Activated CD4-positive, alpha-beta T cell treated with anti-CD3 and anti-CD28 coated beads for 4 hours (primary cell): Measurements from ENCODE around the gene HAUS8.

Source experiments
- DNase-seq, 2 donors: peaks; one replicate each; pipeline ENCODE4 v3.0.0-alpha.2; 2020

The HAUS8 gene

DNA sequence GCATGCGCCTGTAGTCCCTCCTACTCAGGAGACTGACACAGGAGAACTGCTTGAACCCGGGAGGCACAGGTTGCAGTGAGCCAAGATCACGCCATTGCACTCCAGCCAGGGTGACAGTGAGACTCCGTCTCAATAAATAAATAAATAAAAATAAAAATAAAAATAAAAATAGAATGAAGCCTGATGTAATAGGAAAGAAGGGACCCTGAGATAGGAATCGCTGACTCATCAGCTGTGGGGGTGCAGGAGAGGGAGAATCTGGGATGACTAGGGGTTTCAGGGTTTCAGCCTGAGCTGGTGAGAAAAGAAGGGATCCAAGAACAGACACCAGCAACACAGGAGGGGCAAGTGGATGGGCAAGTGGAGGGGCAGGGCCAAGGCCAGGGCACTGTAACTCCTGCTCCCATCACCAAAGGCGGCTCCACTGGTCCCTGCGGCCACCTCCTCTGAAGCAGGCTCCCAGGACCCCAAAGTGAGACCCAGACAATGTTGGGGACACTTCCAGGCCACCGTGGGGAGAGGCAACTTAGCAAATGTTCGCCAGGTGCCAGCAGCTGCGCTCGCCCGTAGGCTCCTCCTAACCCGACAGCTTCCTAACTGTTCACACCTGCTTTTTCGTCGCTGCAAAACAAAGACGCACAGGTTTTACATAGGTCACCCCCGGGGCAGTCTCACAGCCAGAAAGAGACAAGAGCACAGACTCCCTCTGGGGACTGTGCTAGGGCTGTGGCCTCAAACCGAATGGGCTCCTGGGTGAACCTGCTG, 1.2 kb downstream of the HAUS8 start:
- DNase-seq, result no peak

DNA sequence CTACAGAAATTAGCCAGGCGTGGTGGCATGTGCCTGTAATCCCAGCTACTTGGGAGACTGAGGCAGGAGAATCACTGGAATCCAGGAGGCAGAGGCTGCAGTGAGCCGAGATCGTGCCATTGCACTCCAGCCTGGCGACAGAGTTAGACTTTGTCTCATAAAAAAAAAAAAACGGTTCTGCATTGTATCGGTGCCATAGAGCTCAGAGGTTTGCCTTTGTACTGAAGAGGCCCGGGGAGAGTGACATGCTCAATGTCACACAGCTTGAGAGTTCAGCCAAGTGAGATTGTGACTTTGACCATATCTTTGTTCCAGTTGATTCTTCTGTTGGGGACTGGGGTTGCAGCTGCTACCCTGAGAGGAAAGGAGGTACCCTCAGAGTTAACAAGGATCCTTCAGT, 4.3 kb downstream of the HAUS8 start:
- no peak for DNase-seq

DNA sequence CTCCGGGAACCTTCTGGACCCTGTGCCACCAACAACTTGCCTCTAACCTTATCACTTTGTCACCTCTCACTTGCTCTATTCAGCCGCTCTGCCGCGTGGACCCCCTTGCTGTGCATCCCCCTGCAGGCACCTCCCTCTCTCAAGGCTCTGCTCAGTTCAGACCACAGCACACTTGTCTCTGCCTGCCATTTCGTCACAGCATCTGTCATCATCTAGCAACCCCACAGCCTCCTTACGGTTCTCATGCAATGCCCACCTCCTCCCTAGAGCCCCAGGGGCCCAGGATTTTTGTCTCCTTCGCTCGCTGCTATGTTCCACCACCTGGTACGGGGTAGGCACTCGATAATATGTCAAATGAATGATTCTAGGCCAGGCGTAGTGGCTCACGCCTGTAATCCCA, 4.8 kb downstream of the HAUS8 start:
- DNase-seq, result no peak

DNA sequence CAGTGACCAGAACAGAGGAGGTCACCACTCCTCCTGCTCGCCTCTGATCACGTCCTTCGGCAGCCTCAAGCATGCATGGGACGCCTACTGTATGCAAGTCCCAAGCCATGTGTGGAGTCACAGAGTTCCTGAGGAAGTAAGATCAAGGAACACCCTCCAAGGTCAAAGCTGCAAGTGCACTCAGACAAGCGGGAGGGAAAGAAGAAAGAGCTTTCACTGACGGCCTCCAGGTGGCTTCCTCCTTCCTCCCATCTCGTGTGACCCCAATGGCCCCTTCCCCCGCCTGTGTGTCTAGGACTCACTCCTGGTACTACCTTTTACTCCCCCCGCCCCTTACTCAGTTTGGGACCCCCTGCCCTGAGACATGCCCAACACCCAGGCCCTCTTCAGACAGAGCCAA, 6.1 kb downstream of the HAUS8 start:
- DNase-seq, result no peak

DNA sequence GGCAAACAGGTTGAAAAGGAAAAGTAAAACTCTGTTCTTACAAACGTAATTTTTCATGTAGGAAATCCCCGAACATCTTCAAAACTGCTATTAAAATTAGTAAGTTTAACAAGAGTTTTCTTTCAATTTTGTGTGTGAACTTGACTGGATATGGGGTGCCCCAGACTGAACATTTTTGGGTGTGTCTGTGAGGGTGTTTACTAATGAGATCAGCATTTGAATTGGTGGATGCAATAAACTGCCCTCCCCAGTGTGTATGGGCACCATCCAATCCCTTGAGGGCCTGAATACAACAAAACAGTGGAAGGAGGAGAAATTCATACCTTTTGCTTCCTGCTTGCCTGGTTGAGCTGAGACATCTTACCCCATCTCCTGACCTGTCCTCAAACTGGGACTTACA, 11.8 kb downstream of the HAUS8 start:
- DNase-seq, result no peak

DNA sequence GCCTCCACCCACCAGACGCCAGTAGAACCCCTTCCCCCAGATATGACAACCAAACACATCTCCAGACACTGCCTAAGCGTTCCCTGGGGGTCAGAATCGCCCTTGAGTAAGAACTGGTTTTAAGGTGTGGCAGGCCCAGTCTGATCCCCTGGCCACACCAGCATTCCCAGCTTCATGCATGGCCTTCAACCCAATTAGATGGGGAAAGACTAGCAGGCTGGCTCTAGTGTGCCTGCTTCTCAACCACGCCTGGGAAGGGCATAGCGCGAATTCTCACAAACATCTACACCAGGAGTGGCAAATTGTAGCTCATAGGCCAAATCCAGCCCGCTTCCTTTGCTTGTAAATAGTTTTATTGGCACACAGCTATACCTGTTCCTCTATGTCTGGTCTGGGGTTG, 13.6 kb downstream of the HAUS8 start:
- no peak for DNase-seq

DNA sequence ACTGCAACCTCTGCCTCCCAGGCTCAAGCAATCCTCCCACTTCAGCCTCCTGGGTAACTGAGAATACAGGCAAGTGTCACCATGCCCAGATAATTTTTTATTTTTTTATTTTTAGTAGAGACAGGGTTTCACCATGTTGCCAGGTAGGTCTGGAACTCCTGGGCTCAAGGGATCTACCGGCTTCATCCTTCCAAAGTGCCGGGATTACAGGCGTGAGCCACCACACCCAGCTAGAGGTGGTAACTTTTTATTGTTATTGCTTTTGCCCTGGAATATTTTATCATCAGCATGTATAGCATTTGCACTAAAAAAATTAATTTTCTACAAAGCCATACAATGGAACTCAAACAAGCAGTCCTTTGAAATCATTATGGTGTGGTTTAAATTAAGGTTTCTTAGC, 14.0 kb downstream of the HAUS8 start:
- no peak for DNase-seq

DNA sequence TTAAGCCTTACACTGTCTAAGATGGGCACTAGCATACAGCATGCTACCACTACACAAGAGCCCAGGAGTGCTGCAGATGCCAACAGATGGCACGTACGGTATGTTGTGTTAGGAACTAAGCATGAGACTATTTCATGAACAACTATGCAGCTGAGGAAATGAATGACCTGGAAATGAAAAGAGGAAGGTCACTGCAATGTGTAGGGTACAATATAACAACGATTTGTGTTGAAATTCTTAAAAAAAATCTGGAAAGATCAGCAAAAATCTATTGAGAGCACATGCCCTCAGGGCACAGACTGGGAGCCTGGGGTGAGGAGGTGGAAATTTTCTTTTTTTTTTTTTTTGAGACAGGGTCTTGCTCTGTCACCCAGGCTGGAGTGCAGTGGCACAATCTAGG, 14.4 kb downstream of the HAUS8 start:
- no peak for DNase-seq

DNA sequence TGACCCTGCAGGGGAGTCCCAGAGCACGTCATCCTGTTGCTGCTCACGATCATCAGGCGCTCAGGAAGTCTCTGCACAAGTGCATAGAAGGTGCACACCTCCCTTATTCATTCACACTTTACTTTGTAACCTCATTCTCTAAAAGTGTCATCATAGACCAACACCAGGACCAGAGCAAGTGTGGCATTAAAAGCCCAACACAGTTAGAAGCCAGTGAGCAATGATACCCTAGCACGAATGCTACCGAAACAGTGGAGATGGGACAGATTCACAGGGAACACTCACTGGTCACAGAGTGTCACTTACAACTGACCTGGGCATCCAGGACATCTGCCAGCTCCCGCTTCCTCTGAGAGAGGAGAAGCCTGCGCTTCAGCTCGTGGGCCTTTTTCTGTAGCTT, 17.0 kb downstream of the HAUS8 start:
- DNase-seq, result no peak

DNA sequence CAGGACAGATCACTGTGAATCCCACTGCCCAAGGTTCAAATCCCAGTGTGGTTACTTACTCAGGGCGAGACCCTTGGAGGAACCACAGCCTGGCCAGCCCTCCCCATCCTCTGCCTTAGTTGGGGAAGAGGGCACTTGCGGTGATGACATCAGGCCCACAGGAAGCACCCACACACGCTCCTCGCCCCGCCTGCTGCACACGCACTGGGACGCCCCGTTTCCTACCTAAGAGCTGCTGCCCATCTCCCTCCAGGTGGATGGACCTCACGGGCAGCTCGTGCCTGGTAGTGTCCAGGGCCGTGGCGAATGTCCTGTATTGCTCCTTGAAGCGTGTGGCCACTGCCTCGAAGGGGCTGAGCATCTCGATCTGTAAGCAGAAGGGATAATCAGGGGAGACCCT, 19.6 kb downstream of the HAUS8 start:
- DNase-seq, result no peak

DNA sequence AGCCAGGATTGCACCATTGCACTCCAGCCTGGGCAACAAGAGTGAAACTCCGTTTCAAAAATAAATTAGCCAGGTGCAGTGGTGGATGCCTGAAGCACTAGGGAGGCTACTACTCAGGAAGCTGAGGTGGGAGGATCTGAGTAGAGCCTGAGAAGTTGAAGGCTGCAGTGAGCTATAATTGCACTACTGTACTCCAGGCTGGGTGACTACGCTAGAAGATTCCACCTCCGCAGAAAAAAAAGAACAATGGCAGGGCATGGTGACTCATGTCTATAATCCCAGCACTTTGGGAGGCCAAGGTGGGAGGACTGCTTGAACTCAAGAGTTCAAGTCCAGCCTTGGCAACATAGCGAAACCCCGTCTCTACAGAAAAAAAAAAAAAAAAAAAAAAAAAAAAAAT, 20.5 kb downstream of the HAUS8 start:
- no peak for DNase-seq

DNA sequence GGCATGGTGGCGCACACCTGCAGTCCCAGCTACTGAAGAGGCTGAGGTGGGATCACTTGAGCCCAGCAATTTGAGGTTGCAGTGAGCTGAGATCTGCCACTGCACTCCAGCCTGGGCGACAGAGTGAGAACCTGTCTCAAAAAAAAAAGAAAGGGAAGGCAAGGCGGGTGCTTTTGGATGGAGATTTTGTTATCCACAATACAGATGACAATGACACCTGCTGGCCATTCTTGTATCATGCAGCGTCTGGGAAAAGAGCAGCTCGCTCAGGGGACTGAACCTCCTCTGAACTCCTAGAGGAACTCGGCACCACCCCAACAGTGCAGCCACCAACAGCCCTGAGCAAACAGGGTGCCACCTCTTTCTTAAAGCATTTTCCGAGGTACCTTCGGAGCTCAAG, 22.8 kb downstream of the HAUS8 start:
- no peak for DNase-seq

DNA sequence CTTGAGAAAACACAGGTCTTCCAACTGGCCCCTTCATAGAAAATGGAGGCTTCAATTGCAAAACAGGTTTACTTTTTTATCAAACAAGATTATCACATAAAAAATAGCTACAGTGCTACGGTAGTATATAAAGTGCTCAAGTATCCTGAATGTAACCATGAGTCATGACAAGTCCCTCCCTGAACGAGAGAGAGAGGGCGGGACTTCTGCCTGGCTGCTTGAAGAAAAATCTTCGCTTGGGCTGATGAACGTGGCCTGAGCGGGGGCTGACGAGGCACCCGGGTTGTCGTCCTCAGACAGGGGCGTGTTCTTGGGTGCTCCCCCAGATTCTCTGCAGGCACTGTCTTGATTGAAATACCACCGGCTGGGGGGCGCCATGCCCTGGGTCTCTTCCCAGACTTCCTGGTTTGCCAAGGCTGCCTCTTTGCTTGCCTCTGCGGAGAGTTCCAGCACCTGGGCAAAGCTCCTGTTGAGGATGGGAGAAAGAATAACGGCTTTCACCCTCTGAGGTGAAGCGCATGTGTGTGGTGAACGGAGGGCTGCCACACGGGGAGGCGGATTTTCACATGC, 25.5 kb downstream of the HAUS8 start:
- DNase-seq, result no peak

DNA sequence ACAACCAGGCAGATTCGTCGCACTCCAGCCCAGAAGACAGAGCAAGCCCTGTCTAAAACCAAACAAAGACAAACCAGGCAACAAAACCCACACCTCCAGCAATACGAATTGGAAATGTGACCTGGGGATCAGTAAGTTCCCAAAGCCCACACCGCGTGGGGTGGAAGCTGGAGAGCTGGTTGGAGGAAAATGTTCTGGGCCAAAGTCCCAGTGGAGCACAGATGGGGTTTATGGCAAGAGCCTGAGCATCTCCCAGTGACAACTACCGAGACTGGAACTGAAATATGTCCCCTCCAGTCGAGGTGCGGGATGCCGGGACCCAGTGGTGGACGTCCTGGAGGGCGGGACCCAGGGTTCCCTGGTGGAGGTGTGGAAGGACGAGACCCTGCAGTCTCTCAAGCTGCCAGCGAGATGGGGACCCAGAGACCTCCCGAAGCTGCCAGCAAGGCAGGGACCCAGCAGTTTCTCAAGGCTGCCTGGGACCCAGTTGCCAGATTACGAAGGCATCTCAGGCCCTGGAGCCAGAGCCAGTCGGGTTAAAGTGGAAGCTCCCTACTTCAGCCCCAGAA, 26.3 kb downstream of the HAUS8 start:
- DNase-seq, result no peak

DNA sequence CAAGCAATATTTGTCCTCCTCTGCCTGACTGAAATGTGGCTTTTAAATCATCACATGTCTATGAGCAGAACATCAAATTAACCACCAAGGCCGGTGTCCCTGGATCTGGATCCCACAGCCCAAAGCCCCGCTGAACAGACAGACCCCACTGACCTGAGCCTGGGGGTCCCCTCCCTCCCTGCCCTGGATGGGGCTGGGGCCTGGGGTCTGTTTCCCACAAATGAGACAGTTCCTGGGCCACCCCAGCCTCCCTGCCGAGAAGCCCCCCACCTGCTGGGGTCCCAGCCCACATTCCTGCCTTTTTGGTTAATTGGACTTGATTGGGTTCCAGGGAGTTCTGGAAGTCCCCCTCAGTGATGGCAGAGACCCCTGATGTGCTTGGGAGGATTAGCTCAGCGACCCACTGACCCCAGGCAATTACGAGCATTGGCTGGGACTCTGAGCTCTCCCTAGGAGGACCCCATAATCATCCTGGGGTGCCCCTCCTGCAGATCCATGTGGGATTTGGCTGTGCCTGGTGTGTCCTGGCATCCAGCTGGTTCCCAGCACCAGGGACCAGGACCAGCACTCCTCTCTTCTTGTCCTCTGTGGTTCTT, 29.2 kb downstream of the HAUS8 start:
- DNase-seq, result no peak

DNA sequence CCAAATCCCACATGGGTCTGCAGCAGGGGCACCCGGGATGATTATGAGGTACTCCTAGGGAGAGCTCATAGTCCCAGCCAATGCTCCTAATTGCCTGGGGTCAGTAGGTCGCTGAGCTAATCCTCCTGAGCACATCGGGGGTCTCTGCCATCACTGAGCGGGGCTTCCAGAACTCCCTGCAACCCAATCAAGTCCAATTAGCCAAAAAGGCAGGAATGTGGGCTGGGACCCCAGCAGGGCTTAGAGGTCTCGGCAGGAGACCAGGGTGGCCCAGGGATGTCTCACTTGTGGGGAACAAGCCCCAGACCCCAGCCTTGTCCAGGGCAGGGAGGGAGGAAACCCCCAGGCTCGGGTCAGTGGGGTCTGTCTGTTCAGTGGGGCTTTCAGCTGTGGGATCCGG, 31.5 kb downstream of the HAUS8 start:
- no peak for DNase-seq

DNA sequence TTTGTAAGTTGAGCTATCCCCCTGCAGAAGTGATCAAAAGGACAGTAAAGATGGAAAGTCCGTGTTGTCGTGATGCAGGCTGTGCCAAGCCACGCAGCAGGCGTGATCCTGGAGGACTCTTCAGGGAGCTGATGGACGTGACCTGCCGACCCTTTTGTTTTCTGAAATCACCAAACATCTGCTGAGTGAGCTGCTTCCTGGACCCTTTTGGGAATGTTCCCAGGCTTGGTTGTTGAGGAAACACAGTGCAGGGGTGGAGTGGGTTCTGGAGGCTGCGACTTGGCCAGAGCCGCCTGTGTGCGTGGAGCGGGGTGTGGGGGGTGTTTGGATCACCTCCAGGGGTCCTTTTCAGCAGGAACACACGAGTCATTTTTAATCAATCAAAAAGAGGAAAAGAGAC, 33.3 kb downstream of the HAUS8 start:
- no peak for DNase-seq

DNA sequence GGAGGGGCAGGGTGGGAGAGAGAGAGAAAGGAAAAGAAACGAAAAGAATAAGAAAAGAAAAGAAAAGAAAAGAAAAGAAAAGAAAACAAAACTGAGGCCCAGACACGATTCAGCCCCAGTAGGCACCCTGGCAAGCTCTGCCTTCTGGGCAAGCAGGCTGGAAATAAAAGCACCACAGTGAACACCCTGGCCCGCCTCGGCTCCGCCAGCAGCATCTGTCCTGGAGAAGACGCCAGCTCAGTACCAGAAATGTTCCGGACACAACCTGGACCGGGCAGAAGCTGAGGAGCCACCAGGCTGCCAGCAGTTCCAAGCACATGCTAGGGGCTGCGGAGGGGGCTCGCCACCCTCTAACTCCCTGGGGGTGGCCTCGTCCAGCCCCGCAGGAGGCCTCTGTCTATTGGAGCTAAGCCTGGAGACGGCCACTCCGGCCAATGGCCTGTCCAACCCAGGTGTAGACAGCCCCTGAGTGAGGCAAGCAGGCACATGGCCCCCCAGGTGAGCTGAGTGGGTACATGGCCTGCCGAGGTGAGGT, 37.2 kb downstream of the HAUS8 start:
- DNase-seq, result no peak

DNA sequence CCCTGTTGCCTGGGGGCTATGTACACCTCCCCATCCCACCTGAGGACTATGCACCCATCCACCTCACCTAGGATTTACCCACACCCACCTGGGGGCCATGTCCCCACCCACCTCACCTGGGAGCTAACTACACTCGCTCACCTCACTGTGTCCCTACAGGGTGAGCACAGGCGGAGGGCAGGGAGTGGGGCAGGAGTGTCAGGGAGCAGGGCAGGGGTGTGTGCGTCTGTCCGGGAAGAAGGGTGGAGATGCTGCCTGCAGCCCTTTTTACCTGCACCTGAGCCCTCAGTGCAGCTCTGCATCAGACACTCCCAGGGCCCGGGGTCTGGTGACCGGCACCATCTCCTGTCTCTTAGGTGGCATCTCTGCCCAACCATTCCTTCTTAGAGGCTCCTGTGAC, 38.1 kb downstream of the HAUS8 start:
- no peak for DNase-seq

DNA sequence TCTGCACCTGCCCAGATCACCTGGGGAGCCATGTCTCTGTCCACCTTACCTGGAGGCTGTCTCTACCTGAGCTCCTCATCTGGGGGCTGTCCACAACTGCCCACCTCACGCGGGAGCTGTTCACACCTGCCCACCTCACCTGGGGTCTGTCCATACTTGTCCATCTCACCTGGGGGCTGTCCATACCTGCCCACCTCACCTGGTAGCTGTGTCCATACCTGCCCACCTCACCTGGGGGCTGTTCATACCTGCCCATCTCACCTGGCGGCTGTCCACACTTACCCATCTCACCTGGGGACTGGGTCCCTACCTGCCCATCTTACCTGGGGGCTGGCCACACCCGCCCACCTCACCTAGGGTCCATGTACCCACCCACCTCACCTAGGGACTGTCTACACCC, 38.6 kb downstream of the HAUS8 start:
- no peak for DNase-seq

DNA sequence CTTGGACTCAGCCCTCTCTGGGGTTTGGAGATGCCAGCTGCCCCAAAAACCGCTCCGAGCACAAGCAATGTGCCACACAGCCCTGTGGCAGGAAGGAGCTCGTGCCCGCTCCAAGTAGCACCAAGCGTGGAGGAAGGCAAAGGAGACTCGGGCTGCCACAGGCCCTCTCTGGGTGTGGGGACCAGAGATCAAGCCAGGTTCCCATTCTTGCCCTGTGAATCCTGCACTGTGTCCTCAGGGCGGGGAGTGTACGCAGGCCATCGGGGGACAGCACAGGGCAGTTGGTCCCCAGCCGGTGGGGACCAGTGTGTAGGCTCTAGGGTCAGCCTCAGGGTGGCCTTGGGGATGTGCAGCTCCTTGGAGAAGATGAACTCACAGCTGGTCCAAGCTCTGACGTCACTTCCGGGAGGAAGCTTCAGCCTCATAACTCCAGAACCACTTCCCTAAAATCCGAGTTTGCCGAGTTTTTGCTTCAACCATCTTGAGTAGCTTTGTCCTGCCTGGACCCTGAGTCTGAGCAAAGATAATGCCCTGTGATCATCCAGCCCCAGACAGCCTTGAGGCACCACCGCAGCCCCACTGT, 39.3 kb downstream of the HAUS8 start:
- DNase-seq, result no peak

DNA sequence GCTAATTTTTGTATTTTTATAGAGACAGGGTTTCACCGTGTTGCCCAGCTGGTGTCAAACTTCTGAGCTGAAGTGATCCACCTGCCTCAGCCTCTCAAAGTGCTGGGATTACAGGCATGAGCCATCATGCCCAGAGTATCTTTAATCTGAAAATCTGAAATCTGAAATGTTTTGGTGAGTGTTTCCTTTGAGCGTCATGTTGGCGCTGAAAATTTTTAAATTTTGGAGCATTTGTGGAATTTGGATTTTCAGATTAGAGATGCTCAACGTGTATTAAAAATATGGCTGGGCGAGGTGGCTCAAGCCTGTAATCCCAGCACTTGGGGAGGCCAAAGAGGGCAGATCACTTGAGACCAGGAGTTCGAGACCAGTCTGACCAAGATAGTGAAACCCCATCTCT, 43.5 kb downstream of the HAUS8 start:
- no peak for DNase-seq

DNA sequence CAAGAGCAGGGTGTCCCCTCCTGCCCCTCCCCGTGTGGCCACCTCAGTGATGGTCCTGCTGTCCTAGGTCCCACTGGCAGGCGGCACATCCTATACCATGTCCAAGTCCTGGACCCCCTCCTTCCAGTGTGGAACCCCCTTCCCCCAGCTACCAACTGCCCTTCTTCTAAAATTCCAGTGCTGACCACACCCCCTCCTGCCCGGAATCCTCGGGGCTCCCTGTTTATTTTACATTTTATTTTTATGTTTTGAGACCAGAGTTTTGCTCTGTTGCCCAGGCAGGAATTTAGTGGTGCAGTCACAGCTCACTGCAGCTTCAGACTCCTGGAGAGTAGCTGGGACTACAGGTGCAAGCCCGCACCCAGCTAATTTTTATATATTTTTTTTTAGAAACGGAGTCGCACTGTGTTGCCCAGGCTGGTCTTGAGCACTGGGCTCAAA, 47.7 kb downstream of the HAUS8 start:
- DNase-seq, result no peak
